Thoracic aorta (tissue), 2 donors: Measurements from ENCODE around the gene CELA3A. TPM values are rescaled to one million over a fixed set of nuclear protein-coding genes. Genes with fewer than 3 reads are reported as not detected.

Experiments used
- ATAC-seq: fragments of 150-250 bp; one replicate; pipeline ENCODE4 v1.8.0; 2017; ENCODE audit warnings: low read depth; ENCODE audit not compliant: insufficient number of reproducible peaks, low FRiP score
- DNase-seq: peaks from one replicate; pipeline ENCODE4 v3.0.0-alpha.2; 2020; ENCODE audit warnings: low spot score
- H3K27ac ChIP-seq, 2 donors: fragments of 200-600 bp; sonication (generic); 1 replicate in 1 of 2; 2 replicates in 1 of 2; pipeline ENCODE4 v1.5.1; 2016; ENCODE audit warnings: mild to moderate bottlenecking in 2 of 2, moderate library complexity in 2 of 2
- H3K27me3 ChIP-seq: fragments of 200-600 bp; sonication (generic); replicated peaks from 2 replicates; pipeline ENCODE4 v1.6.0; 2016; ENCODE audit warnings: mild to moderate bottlenecking; ENCODE audit not compliant: insufficient read depth
- H3K36me3 ChIP-seq: fragments of 200-600 bp; sonication (generic); one replicate; pipeline ENCODE4 v1.5.1; 2016
- H3K4me1 ChIP-seq, 2 donors: fragments of 200-600 bp; sonication (generic); 1 replicate in 1 of 2; 2 replicates in 1 of 2; pipeline versions ENCODE4 v1.5.1 to v1.6.0; 2016; ENCODE audit warnings: low read depth in 2 of 2, mild to moderate bottlenecking in 1 of 2; ENCODE audit not compliant: control insufficient read depth in 1 of 2
- H3K4me3 ChIP-seq: fragments of 200-600 bp; sonication (generic); 2 replicates; pipeline ENCODE4 v1.5.1; 2016; ENCODE audit warnings: mild to moderate bottlenecking
- H3K9me3 ChIP-seq: fragments of 200-600 bp; sonication (generic); 2 replicates; pipeline ENCODE4 v1.5.1; 2016
- total RNA-seq, 2 donors: library from RNA; depleted of rRNA; stranded (reverse); fragments of >200 nt; gene quantifications; one replicate each; pipeline versions ENCODE4 v1.1.0 to v1.2.3, GENCODE V29; 2016
- TF ChIP-seq, protein P1 (sequence below): fragments of 200-600 bp; sonication (generic); IDR thresholded peaks from one replicate; pipeline ENCODE4 v1.5.1; 2019; ENCODE audit warnings: antibody characterized with exemption

CELA3A gene
- total RNA-seq, 2 donors from 2014 or later, result 2.0 to 6.6 TPM

DNA sequence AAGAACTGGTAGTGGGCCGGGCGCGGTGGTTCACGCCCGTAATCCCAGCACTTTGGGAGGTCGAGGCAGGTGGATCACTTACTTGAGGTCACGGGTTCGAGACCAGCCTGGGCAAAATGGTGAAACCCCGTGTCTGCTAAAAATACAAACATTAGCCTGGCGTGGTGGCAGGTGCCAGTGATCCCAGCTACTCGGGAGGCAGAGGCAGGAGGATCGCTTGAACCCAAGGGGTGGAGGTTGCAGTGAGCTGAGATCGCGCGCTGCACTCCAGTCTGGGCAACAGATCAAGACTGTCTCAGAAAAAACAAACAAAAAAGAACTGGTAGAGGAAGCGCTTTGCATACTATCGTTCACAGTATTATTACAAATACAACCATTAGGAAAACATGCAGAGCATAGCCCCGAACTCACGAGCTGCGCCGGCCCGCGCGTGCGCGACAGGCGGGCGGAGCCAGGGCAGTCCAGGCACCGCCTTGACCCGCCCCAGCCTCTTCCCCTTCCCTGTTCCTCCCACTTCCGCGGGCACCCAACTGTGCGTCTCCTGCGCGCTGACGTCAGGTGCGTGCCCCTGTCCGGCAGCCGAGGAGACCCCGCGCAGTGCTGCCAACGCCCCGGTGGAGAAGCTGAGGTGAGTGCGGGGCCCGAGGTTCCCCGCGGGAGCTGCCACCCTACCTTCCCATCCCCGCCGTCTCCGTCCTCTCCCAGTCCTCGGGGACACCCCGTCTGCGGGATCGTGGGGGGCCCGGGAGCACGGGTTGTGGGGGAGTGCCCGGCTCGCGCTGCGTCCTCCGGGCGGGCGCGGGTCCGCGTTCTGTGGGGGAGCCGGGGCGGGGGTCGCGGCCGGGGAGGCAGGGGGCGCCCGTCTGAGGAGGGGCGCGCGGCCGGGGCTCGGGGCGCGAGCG is 50.9 kb downstream of the CELA3A start, which contains the start of gene CDC42:
Gene CDC42 (plus strand): TSS at position 595 of the 902 bp plus-strand sequence. CDS start 25,770 bp downstream, outside the sequence.
- H3K27me3 ChIP-seq, result no peaks in the 10 kb centered on the region
- H3K27ac ChIP-seq, result peak within 1 kb of the TSS; percentile 97 to 100
- no peaks in the 10 kb centered on the region for H3K36me3 ChIP-seq
- no peaks in the 10 kb centered on the region for H3K9me3 ChIP-seq
- ATAC-seq (peak; percentile 94), DNase-seq (peak; percentile 88)
- peak within 1 kb of the TSS; percentile 91 for H3K4me3 ChIP-seq
- TF ChIP-seq, protein P1, sequence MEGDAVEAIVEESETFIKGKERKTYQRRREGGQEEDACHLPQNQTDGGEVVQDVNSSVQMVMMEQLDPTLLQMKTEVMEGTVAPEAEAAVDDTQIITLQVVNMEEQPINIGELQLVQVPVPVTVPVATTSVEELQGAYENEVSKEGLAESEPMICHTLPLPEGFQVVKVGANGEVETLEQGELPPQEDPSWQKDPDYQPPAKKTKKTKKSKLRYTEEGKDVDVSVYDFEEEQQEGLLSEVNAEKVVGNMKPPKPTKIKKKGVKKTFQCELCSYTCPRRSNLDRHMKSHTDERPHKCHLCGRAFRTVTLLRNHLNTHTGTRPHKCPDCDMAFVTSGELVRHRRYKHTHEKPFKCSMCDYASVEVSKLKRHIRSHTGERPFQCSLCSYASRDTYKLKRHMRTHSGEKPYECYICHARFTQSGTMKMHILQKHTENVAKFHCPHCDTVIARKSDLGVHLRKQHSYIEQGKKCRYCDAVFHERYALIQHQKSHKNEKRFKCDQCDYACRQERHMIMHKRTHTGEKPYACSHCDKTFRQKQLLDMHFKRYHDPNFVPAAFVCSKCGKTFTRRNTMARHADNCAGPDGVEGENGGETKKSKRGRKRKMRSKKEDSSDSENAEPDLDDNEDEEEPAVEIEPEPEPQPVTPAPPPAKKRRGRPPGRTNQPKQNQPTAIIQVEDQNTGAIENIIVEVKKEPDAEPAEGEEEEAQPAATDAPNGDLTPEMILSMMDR, result no peak
- peaks cover 32 to 34% of the 10 kb centered on the region in 2 donors for H3K4me1 ChIP-seq

DNA sequence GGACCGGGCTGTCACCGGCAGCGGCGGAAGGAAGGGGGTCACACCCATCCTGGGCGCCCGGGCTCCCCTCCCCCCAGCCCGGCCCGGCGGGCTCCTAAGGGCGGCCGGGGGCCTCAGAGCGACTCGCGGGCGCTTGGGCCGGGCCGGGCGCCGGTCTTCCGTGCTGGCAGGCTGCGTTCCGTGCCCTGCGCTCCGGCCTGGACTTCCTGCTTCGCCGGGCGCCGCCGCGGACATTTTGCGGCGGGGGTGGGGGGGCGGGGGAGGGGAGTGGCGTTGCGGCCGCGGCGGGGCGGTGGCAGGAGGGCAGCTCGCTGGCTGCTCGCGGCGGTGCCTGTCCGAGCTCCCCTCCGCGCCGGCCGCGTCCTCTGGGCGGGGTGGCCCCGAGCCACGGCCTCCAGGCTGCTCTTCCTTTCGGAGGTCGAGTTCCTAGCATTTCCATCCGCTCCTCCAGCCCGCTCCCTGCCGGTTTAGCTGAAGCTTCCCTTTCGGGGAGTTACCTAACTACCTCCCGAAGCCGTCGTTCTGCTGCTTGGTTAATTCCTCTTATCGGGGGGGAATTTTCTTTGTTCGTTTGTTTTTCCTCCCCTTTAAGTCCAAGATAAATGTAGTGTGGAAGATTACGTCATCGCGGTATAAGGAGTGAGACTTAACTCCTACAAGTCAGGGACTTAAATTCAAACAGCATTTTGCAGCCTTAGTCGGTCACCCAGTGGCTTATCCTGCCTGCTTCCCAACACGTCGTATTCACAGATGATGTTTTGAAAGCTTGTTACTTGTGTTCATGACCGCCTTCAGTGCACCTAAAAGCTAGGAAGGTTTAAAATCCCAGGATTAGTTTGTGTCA is 51.8 kb downstream of the CELA3A start:
- no peaks in the 10 kb centered on the region for H3K36me3 ChIP-seq
- ATAC-seq (peak; percentile 38), DNase-seq (no peak)
- H3K27me3 ChIP-seq, result no peaks in the 10 kb centered on the region
- peaks cover 40 to 43% of the 10 kb centered on the region in 2 donors for H3K4me1 ChIP-seq
- TF ChIP-seq, protein P1, result no peak
- H3K4me3 ChIP-seq, result peak overlapping the region; percentile 91
- peak overlapping the region; percentile 97 to 100 for H3K27ac ChIP-seq
- no peaks in the 10 kb centered on the region for H3K9me3 ChIP-seq

DNA sequence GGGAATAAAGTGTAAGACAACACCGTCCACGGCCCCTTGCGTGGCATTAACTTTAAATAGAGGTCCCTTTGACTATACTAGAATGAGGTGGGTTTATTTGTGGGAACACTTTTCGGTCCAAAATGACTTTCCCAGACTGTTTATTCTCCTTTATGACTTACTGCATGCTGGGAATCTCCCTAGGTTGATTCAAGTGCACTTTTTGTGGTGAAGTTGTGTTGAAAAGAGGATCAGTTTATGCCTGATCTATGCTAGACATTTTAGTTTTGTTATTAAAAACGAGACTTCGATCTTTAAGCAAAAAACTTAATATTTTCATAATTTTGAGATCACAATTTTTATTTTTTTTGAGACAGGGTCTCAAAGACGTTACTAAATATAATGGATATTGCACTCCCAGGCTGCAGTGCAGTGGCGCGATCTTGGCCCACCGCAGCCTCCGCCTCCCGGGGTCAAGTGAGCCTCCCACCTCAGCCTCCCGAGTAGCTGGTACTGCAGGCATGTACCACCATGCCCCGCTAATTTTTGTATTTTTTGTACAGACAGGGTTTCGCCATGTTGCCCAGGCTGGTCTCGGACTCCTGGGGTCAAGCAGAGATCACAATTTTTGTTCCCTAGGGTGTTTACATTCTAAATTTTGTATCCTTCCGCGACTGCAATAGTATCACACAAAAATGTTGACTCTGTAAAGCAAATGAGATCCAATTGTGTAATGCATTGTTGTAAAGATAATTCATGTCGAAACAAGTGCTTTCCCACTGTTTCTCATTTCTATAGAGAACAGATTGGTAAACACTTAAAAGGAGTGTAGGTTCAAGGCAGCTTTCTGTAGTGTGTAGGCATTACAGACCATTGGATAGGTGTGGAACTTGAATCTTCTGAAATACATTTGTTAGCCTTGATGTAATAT is 52.7 kb downstream of the CELA3A start:
- Histone ChIP-seq H3K27ac (peak overlapping the region; percentile 97 to 100), H3K27me3 (no peaks in the 10 kb centered on the region), H3K4me3 (peak overlapping the region; percentile 91), H3K4me1 (peaks cover 48 to 52% of the 10 kb centered on the region in 2 donors), H3K36me3 (no peaks in the 10 kb centered on the region), H3K9me3 (no peaks in the 10 kb centered on the region)
- DNase-seq (no peak), ATAC-seq (no peak)
- TF ChIP-seq, protein P1, result no peak

DNA sequence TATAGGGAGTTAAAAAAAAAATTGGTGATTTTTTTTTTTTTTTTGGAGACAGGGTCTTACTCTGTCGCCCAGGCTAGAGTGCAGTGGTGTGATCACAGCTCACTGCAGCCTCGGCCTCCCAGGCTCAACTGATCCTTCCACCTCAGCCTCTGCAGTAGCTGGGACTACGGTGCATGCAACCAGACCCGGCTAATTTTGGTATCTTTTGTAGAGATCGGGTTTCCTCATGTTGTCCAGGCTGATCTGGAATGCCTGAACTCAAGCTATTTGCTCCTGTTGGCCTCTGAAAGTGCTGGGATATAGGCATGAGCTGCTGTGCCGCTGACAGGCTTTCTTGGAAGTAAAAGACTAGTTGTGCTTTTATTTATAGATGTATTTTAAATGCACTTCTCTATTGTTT is 54.0 kb downstream of the CELA3A start:
- no peak overlapping the region for H3K27ac ChIP-seq
- H3K27me3 ChIP-seq, result no peaks in the 10 kb centered on the region
- DNase-seq (no peak), ATAC-seq (no peak)
- no peaks in the 10 kb centered on the region for H3K9me3 ChIP-seq
- peaks cover 57 to 65% of the 10 kb centered on the region in 2 donors for H3K4me1 ChIP-seq
- H3K4me3 ChIP-seq, result peak overlapping the region; percentile 40
- no peaks in the 10 kb centered on the region for H3K36me3 ChIP-seq
- TF ChIP-seq, protein P1, result no peak
